Iris pigment epithelial cell (primary cell): ENCODE results near the gene ZNF57.
A peak's percentile ranks its signal among the peaks of the same experiment; 100 is the strongest.
"Not testable (repeated sequence)": the region's sequence is repeated elsewhere in the genome, so short reads cannot be mapped to it uniquely, and the experiment has no call there.

Experiments
- DNase-seq: peaks from one replicate; pipeline ENCODE4 v3.0.0-alpha.2; 2011; ENCODE audit warnings: low read depth

The ZNF57 gene

DNA sequence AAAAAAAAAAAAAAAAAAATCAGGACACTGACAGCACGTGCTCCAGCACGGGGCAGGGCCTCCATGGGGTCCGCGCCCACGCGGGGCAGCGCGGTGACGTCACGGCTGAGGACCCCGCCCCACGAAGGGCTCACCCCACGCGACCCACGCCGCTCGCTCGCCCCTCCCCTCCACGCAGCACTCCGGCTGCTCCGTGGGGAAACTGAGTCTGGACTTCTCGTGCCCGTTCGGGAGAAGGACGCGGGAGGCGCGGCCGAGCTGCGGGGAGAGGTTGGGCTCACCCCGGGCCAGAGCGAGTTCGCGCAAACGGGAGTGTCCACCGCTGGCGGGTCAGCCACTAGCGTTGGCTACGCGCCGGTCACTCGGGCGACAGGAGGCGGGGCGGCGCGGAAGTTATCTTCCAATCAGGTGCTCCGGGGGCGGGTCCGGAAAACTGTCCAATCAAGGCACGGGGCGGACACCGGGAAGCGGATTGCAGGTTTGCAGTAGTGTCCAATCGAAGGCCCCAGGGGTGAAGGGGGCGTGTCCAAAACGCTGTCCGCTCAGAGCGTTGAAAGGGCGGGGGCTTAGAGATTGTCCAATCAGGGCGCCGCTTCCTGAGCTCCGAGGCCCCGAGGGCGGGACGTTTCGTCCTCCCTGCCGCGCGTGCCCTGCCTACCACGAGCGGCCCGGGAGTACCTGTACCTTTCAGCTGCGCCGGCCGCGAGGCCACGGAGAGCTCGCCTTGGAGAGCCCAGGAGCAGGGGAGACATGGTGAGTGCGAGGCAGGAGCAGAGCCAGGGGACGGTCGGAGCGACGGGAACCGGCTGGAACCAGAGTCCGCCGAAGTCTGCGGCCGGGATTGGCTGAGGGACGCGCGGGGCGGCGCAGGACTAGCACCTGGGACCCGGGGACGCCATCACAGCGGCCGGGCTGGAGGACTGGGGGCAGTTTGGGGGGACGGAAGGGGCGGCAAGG lies at the start of gene ZNF57:
TSS of gene ZNF57 (plus strand) at position 633 of the 957 bp plus-strand sequence. CDS start at position 751, 118 bp downstream.
- peak; percentile 99 for DNase-seq

DNA sequence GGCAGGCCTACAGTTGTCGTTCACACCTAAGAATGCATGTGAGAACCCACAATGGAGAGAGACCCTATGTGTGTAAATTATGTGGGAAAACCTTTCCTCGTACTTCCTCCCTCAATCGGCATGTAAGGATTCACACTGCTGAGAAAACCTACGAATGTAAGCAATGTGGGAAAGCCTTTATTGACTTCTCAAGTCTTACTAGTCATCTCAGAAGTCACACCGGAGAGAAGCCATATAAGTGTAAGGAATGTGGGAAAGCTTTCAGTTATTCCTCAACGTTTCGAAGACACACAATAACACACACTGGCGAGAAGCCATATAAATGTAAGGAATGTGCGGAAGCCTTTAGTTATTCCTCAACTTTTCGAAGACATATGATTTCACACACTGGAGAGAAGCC lies 48.1 kb upstream of the ZNF57 start:
- DNase-seq = no peak

DNA sequence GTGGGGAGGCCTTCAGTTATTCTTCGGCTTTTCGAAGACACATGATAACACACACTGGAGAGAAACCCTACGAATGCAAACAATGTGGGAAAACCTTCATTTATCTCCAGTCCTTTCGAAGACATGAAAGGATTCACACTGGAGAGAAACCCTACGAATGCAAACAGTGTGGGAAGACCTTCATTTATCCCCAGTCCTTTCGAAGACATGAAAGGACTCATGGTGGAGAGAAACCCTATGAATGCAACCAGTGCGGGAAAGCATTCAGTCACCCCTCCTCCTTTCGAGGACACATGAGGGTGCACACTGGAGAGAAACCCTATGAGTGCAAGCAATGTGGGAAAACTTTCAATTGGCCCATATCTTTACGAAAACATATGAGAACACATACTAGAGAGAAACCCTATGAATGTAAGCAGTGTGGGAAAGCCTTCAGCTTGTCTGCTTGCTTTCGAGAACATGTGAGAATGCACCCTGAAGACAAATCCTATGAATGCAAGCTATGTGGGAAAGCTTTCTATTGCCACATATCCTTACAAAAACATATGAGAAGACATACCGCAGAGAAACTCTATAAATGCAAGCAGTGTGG lies 47.6 kb upstream of the ZNF57 start:
- no peak for DNase-seq

DNA sequence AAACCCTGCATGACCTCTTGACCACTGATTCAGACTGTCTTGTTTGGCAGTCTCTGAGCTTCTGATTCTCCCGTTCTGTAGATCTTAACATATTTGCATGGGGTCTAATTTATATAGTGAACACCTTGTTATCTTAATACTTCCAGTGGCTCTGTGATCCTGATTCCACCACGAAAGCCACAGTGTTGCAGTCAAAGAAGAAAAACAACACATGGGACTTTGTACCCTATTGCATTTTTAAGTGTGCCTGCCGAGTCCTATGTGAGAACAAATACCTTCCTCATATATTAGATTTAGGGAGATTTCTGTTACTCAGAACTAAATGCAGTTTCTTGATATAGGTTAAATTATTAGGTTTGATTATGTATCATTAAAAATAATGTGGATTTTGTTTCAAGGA lies 45.9 kb upstream of the ZNF57 start:
- DNase-seq = no peak

DNA sequence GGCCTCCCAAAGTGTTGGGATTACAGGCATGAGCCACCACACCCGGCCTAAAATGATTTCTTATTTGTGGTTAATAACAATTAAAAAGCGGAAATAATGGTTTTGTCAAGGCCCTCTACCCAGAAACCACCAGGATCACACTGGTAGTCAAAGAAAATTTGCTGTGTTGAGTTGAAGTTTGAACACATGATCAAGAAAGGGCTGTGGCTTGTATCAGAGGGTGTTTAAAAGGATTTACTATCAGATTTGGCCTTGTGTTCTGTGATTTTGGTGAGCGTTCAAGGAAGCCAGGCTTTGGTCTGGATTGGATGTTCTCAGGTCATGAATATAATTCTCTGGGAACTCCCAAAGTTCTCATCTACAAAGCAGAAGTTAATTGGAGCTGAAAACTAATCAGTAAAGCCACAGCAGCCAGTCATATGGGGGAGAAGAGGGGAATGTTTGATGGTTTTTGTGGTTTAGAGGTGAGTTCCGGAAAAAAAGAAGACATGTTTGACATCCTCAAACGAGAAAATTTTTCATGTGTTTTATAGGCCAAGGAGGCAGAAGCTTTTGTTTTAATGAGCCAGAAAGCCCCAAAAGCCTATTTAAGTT lies 44.2 kb upstream of the ZNF57 start:
- no peak for DNase-seq

DNA sequence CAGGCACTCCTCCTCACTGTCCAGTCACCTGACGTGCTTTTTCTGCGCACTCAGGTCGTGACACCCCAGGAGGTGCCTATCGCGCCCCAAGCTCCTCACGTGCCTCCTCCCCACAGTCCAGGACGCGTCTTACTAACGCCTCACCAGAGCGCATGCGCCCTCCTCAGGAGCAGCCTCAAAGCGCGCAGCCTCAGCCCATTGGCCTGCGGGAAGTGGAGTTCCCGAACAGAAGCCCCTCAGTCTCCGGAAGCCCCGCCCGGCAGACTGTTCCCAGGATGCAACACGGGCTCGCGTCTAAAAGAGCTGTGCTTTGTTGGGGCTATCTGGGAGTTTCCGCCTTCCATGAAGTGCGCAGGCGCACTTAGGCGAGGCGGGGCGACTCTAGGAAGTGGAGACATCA lies 41.9 kb upstream of the ZNF57 start:
- DNase-seq = no peak

DNA sequence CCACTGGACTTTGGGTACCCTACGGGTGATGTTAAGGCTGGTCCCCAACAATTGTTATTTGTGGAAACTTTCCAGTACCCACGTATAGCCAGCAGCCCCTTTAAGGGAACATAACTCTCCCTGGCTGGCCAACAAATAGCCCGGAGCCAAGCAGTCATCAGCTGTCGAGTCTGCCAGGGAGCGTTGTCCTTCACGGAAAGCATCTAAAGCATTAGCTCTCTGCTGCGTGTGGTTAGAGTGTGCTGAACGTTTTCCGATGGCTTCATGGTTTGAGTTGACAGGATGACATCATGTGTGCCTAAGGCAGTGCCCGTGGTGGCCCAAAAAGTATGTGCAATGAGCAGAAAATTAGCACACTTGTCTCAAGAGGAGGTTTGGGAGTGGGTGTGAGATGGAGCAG lies 36.9 kb upstream of the ZNF57 start:
- DNase-seq = no peak

DNA sequence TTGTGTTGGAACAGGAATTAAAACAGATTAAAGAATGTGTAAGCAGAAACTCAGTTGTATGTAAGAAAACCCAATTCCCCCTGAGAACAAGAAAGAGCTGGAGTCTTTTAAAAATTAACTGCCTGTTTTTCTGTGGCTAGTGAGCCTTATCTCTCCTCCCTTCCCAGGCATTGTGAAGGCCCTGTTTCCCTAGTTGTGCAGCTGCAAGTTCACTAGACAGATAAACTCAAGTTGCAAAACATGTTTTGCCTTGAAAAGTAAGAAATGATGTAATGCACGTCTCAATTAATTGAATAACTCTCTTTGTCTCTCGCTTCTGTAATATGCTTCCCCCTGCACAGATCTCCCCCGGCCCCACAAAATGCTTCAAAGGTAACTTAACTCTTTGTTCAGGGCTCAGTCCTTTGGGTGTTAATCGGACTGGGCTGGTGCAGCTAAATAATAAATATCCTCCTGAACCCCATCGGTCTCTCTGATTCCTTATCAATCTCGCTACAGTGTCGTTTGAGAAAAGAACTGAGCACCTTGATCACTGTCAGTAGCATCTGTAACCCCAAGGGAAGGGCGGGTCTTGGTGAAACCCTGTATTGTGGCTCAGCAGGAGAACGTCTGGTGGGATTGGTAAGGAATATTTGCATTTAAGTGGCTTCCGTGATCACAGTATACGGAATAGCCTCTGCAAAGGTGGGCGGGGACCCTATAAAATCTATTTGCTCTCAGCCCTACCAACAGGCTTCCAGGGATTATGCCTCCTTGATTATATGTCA lies 35.2 kb upstream of the ZNF57 start:
- peak; percentile 28 for DNase-seq

DNA sequence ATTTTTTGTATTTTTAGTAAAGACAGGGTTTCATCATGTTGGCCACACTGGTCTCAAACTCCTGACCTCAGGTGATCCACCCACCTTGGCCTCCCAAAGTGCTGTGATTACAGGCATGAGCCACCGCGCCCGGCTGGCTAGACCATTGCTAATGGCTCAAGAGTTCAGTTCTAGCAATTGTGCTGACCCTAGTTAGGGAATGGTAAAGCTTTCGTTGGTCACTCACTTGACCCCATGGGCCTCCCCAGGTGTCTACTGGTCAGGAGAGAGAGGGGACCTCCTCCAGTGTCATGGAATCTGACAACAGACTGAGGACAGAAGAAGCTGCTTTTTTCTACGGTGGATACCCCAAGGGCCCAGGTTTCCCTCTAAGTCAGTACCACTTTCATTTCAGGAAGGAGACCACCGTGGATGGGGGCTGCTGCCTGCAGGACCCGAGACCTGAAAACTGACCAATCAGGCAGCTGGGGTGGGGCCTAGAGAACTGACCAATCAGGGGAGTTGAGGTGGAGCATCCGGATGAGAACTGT lies 34.2 kb upstream of the ZNF57 start:
- DNase-seq = no peak

DNA sequence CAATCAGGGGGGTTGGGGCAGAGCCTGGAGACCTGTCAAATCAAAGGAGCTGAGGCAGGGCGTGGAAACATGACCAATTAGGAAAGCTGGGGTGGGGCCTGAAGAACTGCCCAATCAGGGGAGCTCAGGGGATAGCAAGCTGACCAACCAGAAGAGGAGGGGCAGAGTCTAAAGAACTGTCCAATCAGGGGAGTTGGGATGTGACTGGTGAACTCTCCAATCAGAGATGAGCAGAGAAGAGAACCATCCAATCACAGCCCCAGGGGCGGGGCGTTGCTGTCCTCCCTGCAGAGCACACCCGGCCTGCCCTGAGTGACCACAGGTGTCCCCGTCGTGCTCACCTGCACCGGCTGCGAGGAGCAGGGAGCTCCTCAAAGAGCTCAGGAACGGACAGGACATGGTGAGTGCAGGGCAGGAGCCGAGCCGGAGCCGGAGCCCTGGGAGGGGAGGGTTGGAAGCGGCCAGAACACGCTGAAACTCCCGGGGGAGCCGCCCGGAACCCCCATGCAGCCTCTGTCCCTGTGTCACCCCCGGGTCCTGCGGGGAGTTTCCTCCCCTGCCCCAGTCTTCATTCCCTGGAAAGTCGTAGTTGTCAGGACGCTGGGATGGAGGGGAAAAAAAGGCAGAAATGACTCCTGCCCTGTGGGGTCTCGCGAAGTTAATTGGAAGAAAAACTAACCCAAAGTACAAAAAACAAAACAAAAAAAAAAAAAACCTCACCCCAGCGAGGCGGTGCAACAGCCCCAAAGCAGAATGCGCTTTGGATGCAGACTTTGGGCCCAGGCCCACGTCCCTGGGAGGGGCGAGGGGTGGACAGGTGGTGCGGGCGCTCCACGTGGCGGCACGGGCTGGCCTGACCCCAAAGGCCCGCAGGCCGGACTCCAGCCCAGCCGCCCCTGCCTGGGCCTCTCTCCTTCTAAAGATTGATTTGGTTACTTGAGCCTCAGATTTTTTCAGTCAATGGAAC lies 33.4 kb upstream of the ZNF57 start, which contains the start of gene ZNF556:
TSS of gene ZNF556 (plus strand) at position 311 of the 967 bp plus-strand sequence. CDS start at position 398, 87 bp downstream.
- no peak for DNase-seq

DNA sequence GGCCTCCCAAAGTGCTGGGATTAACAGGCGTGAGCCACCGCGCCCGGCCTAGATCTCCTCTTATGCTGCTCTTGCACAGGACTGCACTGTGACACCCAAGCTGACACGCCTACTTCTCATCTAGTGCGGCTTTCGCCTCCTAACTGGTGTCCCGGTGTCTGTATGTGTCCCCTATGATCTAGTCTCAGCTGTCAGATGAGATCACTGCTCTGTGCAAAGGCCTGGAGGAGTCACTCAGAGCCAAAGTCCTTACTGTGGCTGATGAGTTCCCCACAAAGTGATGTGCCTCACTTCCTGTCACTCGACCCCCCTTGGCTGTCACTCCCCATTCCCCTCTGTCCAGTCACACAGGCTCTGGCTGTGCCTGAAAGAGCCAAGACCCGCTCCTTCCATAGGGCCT lies 31.1 kb upstream of the ZNF57 start:
- DNase-seq = no peak

DNA sequence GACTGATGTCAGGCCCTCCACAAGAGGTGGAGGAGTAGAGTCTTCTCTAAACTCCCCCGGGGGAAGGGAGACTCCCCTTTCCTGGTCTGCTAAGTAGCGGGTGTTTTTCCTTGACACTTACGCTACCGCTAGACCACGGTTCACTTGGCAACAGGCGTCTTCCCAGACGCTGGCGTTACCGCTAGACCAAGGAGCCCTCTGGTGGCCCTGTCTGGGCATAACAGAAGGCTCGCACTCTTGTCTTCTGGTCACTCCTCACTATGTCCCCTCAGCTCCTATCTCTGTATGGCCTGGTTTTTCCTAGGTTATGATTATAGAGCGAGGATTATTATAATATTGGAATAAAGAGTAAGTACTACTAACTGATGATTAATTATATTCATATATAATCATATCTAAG lies 28.6 kb upstream of the ZNF57 start:
- peak; percentile 28 for DNase-seq

DNA sequence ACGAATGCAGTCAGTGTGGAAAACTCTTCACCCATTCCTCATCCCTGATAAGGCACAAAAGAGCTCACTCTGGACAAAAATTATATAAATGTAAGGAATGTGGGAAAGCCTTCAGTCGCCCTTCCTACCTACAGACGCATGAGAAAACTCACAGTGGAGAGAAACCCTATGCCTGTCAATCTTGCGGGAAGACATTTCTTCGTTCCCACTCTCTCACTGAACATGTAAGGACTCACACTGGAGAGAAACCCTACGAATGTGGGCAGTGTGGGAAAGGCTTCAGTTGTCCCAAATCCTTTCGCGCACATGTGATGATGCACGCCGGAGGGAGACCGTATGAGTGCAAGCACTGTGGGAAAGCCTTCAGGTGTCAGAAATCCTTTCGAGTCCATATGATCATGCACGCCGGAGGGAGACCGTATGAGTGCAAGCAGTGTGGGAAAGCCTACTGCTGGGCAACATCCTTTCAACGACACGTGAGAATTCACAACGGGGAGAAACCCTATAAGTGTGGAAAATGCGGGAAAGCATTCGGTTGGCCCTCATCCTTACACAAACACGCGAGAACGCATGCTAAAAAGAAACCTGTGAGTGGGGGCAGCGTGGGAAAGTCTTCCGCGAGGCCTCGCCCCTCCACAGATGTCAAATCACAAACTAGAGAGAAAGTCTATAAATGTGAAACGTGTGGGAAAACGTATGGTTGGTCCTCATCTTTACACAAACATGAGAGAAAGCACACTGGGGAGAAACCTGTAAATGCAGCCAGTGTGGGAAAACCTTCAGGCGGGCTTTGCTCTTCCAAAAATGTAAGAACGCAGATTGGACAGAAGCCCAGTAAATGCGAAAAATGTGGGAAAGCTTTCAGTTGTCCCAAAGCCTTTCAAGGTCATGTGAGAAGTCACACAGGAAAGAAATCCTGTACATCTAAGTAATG lies 23.1 kb upstream of the ZNF57 start:
- no peak for DNase-seq

DNA sequence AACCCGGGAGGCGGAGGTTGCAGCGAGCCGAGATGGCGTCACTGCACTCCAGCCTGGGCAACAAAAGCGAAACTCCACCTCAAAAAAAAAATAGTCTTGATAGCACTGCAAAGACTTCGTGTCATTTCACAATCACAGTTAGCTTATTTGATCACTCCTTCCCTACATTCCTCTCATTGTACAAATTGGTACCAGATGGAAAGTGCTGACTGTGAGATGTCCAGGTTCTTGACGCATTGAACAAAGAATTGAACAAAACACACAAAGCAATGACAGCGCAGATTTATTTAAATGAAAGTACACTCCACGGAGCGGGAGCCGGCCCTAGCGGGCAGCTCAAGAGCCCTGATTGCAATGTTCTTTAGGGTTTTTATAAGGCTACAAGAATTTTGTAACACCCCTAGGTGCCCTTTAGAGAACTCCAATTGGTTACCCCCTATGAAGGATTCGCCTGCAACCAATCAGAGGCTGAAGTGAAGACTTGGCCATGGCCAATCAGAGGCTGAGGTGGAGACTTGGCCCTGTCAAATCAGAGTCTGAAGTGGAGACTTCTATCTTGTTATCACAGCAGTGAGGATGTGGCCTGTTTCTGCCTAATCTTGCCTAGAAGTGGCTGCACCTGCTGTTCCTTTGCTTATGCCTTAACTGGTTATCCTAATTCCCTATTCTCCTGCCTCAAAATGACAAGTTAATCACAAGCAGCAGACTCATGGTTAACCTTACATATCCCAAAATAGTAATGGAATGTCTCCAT lies 16.9 kb upstream of the ZNF57 start:
- DNase-seq = peak; percentile 16

DNA sequence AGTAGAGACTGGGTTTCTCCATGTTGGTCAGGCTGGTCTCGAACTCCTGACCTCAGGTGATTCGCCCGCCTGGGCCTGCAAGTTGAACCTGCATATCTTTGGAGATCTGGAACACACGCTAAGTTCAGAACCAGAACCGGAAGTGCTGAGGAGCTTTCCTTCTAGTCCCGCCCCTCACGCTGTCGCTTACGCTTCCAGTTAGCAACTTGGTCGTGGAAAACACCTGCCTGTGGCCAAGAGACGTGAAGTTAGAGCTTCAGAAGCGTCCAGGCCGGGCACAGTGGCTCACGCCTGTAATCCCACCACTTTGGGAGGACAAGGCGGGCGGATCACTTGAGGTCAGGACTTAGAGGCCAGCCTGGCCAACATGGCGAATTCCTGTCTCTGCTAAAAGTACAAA lies 15.0 kb upstream of the ZNF57 start:
- DNase-seq = no peak

DNA sequence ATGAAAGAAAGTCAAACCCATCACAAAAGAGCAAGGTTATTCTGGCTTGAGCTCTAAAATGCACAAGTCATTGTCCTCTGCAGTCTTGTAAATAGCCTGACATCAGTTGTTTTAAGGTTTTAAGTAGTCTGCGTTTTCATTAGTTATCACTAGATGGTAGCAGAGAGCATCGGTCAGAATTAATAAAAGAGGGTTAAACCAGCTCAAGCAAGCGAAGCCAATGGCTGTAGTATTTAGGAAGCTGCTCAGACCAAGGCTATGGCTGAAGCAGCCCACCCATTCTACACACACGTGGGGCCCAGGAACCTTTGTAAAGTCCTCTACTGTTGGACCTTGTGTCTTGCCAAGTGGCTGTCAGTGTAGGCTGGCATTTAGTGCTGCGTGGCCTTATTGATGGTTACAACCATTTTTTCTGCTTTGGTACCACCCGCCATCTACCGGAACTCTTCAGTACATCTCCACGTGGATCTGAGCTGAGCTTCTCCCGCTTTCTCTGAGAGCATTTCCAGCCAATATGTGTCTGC lies 13.3 kb upstream of the ZNF57 start:
- DNase-seq = peak; percentile 69

DNA sequence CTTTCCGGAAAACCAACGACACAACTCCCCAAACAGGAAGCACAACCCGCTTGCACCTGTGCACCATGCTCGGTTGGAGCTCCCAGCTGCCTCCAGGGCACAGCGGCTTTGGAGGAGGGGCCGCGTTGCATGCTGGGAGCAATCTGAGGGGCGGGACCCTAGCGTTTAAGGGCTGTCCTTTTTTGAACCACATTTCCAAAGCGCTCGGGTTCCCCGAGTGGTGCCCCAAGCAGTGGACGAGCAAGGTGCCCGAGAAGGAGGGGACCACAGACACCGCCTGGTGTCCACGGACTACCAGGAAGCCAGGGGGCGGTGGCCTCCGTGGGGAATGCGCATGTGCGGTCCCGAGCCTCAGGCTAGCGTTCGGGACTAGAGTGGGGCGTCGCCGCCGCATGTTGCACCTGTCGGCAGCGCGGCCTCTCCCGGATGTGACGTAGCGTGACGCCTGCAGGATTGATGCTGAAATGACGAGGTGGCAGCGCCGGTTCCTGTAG lies 11.9 kb upstream of the ZNF57 start:
- no peak for DNase-seq

DNA sequence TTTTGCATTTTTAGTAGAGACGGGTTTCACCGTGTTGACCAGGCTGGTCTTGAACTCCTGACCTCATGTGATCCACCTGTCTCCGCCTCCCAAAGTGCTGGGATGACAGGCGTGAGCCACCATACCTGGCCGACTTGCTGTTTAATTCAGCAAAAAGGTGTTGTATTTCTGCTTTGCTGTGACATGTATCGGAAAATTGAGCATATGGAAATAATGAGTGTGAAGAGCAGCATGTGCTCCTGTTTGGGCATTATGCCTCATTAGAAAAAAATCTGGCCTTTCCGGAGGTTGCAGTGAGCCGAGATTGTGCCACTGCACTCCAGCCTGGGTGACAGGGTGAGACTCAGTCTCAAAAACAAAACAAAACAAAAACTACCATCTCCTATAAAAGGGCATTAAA lies 10.2 kb upstream of the ZNF57 start:
- not testable (repeated sequence) for DNase-seq
